Parathyroid adenoma (tissue), 2 donors: ENCODE data around the gene TYW3.
A peak's percentile ranks its signal among the peaks of the same experiment; 100 is the strongest.
"Not testable (repeated sequence)": the region's sequence is repeated elsewhere in the genome, so short reads cannot be mapped to it uniquely, and the experiment has no call there.

Source experiments
- H2AFZ ChIP-seq: fragments of 300-600 bp; sonication (generic); one replicate; pipeline ENCODE4 v1.7.0; 2017; ENCODE audit warnings: antibody characterized with exemption, mild to moderate bottlenecking
- H3K27ac ChIP-seq: fragments of 300-600 bp; sonication (generic); one replicate; pipeline ENCODE4 v1.7.0; 2017
- H3K27me3 ChIP-seq: fragments of 300-600 bp; sonication (generic); one replicate; pipeline ENCODE4 v1.7.0; 2017; ENCODE audit warnings: low read length; ENCODE audit not compliant: control insufficient read depth, insufficient read depth
- H3K36me3 ChIP-seq: fragments of 300-600 bp; sonication (generic); one replicate; pipeline ENCODE4 v1.7.0; 2017; ENCODE audit warnings: low read length; ENCODE audit not compliant: control insufficient read depth, insufficient read depth
- H3K4me1 ChIP-seq: fragments of 300-600 bp; sonication (generic); one replicate; pipeline ENCODE4 v1.7.0; 2017; ENCODE audit warnings: control low read depth
- H3K4me2 ChIP-seq: fragments of 300-600 bp; sonication (generic); one replicate; pipeline ENCODE4 v1.7.0; 2017; ENCODE audit warnings: low read length
- H3K4me3 ChIP-seq: fragments of 300-600 bp; sonication (generic); one replicate; pipeline ENCODE4 v1.7.0; 2017; ENCODE audit warnings: low read depth, low read length
- H3K79me2 ChIP-seq: fragments of 300-600 bp; sonication (generic); one replicate; pipeline ENCODE4 v1.7.0; 2017; ENCODE audit warnings: control low read depth
- H3K9ac ChIP-seq: fragments of 300-600 bp; sonication (generic); one replicate; pipeline ENCODE4 v1.7.0; 2017; ENCODE audit warnings: mild to moderate bottlenecking
- H3K9me3 ChIP-seq: fragments of 300-600 bp; sonication (generic); one replicate; pipeline ENCODE4 v1.7.0; 2017; ENCODE audit warnings: low read length; ENCODE audit not compliant: control insufficient read depth
- CTCF ChIP-seq: fragments of 300-600 bp; sonication (generic); IDR thresholded peaks from one replicate; pipeline ENCODE4 v1.7.0; 2017; ENCODE audit warnings: antibody characterized with exemption, mild to moderate bottlenecking
- donor health status: primary hyperparathyroidism.

The TYW3 gene

DNA sequence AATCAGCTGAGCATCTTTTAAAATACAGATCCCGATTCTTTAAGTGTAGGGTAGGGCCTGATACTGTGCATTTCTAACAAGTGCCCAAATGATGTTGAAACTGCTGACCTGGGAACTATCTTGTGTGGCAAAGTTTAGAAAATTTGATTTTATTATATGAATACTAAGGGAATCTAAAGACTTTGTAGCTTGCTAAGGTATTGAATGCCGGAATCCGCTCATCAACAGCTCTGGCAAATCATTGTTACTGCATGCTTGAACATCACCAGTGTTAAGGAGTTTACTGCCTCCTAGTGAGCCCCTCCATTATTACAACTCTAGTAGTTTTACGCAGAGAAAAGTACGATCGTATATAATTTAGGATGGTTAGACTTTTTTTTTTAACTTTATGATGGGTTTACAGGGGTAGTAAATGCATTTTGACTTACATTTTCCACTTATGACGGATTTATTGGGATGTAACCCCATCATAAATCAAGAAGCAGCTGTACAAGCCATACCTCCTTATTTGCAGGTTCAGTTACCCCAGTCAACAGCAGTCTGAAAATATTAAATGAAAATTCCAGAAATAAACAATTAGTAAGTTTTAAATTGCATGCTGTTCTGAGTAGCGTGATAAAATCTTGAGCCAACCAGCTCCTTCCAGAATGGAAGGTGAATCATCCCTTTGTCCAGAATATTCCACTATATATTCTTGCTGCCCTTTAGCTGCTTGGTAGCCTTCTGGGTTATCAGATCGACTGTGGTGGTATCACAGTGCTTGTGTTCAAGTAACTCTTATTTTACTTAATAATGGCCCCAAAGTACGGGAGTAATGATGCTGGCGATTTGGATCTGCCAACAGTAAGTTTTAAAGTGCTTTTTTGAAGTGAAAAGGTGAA, 892 bp downstream of the TYW3 start:
- Histone ChIP-seq H2AFZ (no peak overlapping the region), H3K79me2 (no peaks in the 10 kb centered on the region), H3K9ac (no peak overlapping the region), H3K9me3 (no peaks in the 10 kb centered on the region), H3K4me2 (peak overlapping the region; percentile 90), H3K27ac (peak overlapping the region; percentile 44), H3K36me3 (no peaks in the 10 kb centered on the region), H3K4me3 (peak overlapping the region; percentile 85), H3K4me1 (no peaks in the 10 kb centered on the region), H3K27me3 (no peaks in the 10 kb centered on the region)
- peak; percentile 15 for TF ChIP-seq CTCF

DNA sequence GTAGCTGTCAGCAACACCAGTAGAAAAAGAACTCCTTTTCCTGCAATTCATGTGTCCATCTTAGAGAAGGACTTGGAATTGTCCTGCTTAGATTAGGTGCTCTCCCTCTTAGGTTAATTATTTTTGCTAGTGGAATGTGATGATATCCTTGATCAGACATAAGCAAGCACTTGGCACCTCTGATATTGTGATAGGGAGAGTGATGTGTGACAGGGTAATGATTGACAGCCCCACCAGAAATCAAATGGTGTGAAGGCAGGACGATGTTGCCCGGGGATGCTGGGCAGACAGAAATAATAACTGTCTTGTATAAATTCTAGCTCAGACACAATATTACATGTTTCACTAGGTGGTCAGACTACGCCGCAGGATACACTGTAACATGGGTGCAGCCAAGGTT, 4.4 kb downstream of the TYW3 start:
- TF ChIP-seq CTCF, result no peak
- H3K4me3 ChIP-seq, result no peak overlapping the region
- H2AFZ ChIP-seq, result no peak overlapping the region
- H3K27me3 ChIP-seq, result no peaks in the 10 kb centered on the region
- H3K36me3 ChIP-seq, result no peaks in the 10 kb centered on the region
- no peaks in the 10 kb centered on the region for H3K79me2 ChIP-seq
- H3K4me1 ChIP-seq, result no peaks in the 10 kb centered on the region
- no peaks in the 10 kb centered on the region for H3K9me3 ChIP-seq
- H3K9ac ChIP-seq, result no peak overlapping the region
- no peak overlapping the region for H3K4me2 ChIP-seq
- no peak overlapping the region for H3K27ac ChIP-seq

DNA sequence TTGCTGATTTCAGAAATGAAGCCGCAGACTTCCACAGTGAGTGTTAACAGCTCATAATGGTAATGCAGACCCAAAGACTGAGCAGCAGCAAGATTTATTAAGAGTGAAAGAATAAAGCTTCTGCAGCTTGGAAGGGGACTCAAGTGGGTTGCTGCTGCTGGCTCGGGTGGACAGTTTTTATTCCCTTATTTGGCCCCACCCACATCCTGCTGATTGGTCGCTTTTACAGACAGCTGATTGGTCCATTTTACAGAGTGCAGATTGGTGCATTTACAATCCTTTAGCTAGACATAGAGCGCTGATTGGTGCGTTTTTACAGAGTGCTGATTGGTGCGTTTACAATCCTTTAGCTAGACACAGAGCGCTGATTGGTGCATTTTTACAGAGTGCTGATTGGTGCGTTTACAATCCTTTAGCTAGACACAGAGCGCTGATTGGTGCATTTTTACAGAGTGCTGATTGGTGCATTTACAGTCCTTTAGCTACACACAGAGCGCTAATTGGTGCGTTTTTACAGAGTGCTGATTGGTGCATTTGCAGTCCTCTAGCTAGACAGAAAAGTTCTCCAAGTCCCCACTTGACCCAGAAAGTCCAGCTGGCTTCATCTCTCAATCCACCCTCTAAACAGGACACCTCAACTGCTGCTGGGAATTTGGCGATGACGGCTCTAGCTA, 7.5 kb downstream of the TYW3 start:
- H3K27me3 ChIP-seq, H3K9me3 ChIP-seq, H3K27ac ChIP-seq, H3K4me1 ChIP-seq, H3K9ac ChIP-seq, H3K36me3 ChIP-seq, H3K4me3 ChIP-seq, H3K4me2 ChIP-seq, H2AFZ ChIP-seq, H3K79me2 ChIP-seq: not testable (repeated sequence)

GRCh38 chr1:74745247-74745646, 12.3 kb downstream of the TYW3 start:
- not testable (repeated sequence) for H3K27me3 ChIP-seq, H3K4me2 ChIP-seq, H3K9me3 ChIP-seq, H3K4me3 ChIP-seq, H3K79me2 ChIP-seq, H3K4me1 ChIP-seq, H3K27ac ChIP-seq, H2AFZ ChIP-seq, H3K9ac ChIP-seq, H3K36me3 ChIP-seq

GRCh38 chr1:74748960-74749359, 16.0 kb downstream of the TYW3 start:
- Histone ChIP-seq H3K9me3 (no peaks in the 10 kb centered on the region), H3K79me2 (no peaks in the 10 kb centered on the region), H3K4me1 (no peaks in the 10 kb centered on the region), H3K4me2 (no peak overlapping the region), H3K27ac (no peak overlapping the region), H3K9ac (no peak overlapping the region), H3K27me3 (no peaks in the 10 kb centered on the region), H3K36me3 (no peaks in the 10 kb centered on the region), H2AFZ (no peak overlapping the region), H3K4me3 (no peak overlapping the region)
- TF ChIP-seq CTCF, result no peak
